Astrocyte of the cerebellum (primary cell): ENCODE data around the gene FRMD4B.

Experiments
- DNase-seq: peaks from one replicate; pipeline ENCODE4 v3.0.0-alpha.2; 2011; ENCODE audit warnings: low read depth
- H3K4me3 ChIP-seq: 2 replicates; pipeline ENCODE4 v1.5.1; 2011; ENCODE audit warnings: mild to moderate bottlenecking, low read depth, low read length, moderate library complexity
- in situ Hi-C: cut with HindIII; loops from 2 replicates; pipeline ENCODE4 v1.10.0; 2017; ENCODE audit warnings: low sequenced_read_pairs
- TF ChIP-seq, protein P1 (sequence below): IDR thresholded peaks from 2 replicates; pipeline ENCODE4 v1.5.1; 2012; ENCODE audit warnings: low read length, low read depth, moderate library complexity, mild to moderate bottlenecking; ENCODE audit errors: missing control alignments

FRMD4B gene

DNA sequence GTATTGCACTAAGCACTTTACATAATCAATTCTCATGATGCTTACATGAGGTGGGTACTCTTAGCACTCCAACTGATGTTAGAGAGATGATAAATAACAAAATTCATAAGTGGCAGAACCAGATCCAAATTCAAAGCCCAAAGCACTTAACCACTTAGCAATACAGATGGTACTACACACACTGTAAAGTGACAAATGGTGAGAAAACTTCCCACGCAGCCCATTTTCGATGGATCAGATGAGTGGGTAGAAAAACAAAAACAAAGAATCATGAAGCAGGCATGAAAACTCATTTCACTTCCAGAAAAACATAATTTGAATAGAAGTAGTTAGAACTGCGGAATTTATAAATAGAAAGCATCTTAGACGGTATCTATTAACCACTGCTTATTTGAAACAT is 66.2 kb downstream of the FRMD4B start:
- in situ Hi-C loops, result loop anchor here (25.0 kb wide), 1 partner anchor 157 kb away; no protein-coding TSS in a partner anchor
- TF ChIP-seq, protein P1, sequence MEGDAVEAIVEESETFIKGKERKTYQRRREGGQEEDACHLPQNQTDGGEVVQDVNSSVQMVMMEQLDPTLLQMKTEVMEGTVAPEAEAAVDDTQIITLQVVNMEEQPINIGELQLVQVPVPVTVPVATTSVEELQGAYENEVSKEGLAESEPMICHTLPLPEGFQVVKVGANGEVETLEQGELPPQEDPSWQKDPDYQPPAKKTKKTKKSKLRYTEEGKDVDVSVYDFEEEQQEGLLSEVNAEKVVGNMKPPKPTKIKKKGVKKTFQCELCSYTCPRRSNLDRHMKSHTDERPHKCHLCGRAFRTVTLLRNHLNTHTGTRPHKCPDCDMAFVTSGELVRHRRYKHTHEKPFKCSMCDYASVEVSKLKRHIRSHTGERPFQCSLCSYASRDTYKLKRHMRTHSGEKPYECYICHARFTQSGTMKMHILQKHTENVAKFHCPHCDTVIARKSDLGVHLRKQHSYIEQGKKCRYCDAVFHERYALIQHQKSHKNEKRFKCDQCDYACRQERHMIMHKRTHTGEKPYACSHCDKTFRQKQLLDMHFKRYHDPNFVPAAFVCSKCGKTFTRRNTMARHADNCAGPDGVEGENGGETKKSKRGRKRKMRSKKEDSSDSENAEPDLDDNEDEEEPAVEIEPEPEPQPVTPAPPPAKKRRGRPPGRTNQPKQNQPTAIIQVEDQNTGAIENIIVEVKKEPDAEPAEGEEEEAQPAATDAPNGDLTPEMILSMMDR, result no peak
- DNase-seq, result no peak
- no peak overlapping the region for H3K4me3 ChIP-seq

DNA sequence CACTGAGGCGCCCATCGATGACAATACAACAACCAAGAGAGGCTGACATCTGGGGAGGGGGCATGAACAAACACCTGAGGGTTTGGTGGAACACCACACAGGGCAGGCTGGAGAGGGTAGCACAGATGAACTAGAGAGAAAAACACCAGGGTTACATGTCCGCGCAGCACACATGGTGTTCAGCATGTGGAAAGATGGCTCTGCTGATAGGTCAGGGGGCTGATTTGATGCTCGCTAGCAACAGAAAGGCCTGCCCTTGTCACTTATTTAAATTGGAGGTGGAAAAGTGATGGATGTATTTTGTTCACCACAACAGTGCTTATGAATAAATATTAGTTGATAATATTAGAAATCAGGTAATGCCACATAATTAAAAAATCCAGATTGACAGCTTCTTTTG is 67.5 kb downstream of the FRMD4B start:
- H3K4me3 ChIP-seq, result no peak overlapping the region
- TF ChIP-seq, protein P1, result no peak
- no peak for DNase-seq
- in situ Hi-C loops, result loop anchor here (25.0 kb wide), 1 partner anchor 156 kb away; no protein-coding TSS in a partner anchor

- in situ Hi-C loops, result loop anchor here (25.0 kb wide), 1 partner anchor 151 kb away; no protein-coding TSS in a partner anchor
- no peak for DNase-seq
- TF ChIP-seq, protein P1, result no peak
Observed at GRCh38 chr3:69313251-69313650, 72.6 kb downstream of the FRMD4B start.

GRCh38 chr3:69309814-69310213 is 76.1 kb downstream of the FRMD4B start:
- peak; percentile 29 for DNase-seq
- TF ChIP-seq, protein P1, result peak; percentile 78
- H3K4me3 ChIP-seq, result no peak overlapping the region
- in situ Hi-C loops, result loop anchor here (25.0 kb wide), 1 partner anchor 148 kb away; no protein-coding TSS in a partner anchor

More at GRCh38 chr3:69313251-69313650, 72.6 kb downstream of the FRMD4B start:
- no peak overlapping the region for H3K4me3 ChIP-seq

DNA sequence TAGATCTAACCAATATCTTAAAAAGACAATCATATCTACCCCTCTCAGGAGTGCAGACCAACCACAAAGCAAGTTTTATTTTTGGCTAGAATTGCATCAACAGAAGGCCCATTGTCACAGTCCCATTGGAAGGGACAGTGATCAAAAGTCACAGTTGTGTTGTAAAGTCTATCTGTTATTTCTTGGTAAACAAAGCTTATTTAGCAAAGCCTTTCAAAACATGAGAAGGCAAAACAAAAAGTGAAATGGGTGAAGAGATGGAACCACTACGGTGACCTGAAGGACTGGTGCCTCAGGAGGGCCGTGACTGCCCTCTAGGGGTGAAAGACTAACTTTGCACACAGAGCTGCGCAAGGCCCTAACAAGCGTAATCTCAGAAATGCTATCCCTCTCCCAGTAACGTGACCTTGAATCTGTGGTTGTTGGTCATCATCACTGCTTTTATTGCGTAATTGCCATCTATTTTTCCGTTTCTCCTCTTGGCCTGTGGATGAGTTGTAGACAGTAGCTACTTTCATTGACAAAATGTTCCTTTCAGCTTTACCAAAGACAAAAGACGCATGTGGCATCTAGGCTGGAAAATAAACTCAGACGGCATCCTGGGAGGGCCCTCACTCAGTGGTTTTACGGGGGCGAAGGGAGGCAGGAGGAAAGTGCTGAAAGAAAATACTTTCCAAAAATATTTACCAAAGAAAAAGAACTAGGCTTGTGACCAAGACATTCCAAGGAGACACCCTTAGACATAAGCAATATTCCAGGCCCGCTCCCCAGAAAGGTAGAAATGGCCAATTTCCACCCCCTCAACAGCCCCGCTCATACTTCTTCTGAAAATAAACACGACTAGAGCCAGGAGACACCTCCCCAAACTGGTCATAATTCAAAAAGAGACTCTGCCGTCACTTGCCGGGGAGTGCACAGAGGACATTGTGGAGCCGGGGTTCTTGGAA is 79.4 kb downstream of the FRMD4B start:
- DNase-seq, result peak; percentile 63
- H3K4me3 ChIP-seq, result no peak overlapping the region
- in situ Hi-C loops, result loop anchor here (25.0 kb wide), 1 partner anchor 144 kb away; no protein-coding TSS in a partner anchor
- TF ChIP-seq, protein P1, result peak; percentile 92

DNA sequence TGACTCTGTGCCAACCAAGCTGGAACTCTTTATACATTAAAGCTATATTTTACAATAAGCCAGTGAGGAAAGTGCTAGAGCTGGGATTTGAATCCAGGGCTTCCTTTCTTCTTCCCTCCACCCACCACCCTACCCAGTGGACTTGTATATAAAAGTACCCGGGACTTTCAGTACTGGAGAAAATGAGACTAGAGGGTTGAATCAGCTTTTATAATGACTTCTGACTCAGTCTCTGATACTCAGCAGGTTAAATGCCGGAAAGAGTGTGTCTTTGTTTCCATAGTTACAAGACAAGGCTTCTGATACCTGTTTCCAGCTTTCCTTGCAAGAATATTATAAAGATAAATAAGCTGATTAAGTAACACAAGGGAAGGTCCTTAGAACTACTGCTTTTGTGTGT is 80.9 kb downstream of the FRMD4B start:
- in situ Hi-C loops, result loop anchor here (25.0 kb wide), 1 partner anchor 143 kb away; no protein-coding TSS in a partner anchor
- TF ChIP-seq, protein P1, result no peak
- DNase-seq, result no peak
- H3K4me3 ChIP-seq, result no peak overlapping the region
